GM13977 (cell line): ENCODE measurements around the gene CLN3.

Experiments used
- DNase-seq: peaks from one replicate; pipeline ENCODE4 v3.0.0; 2012; ENCODE audit warnings: low spot score
- CTCF ChIP-seq: IDR thresholded peaks from 2 replicates; pipeline ENCODE4 v1.5.1; 2012; ENCODE audit warnings: mild to moderate bottlenecking, control low read depth; ENCODE audit not compliant: insufficient read depth; ENCODE audit errors: extremely low read depth, missing control alignments
- in situ Hi-C: fragments of 300-500 bp; cut with MboI; formaldehyde crosslinking; loops from one replicate; pipeline ENCODE4 v1.12.0; 2022; ENCODE audit warnings: low sequenced_read_pairs, low pct_unique_long_range_greater_than_20kb, mixed read lengths, inconsistent platforms; ENCODE audit not compliant: unreplicated experiment

CLN3 gene

GRCh38 chr16:28513484-28514181, 21.8 kb upstream of the CLN3 start:
- DNase-seq, result peak; percentile 9
- no peak for TF ChIP-seq CTCF
- in situ Hi-C loops, result no loop called here

- in situ Hi-C loops, result no loop called here
- DNase-seq, result no peak
Observed at GRCh38 chr16:28511801-28512789, 20.2 kb upstream of the CLN3 start.

GRCh38 chr16:28511031-28511430, 19.2 kb upstream of the CLN3 start:
- no peak for DNase-seq
- TF ChIP-seq CTCF, result no peak
- in situ Hi-C loops, result no loop called here

More at GRCh38 chr16:28511801-28512789, 20.2 kb upstream of the CLN3 start:
- no peak for TF ChIP-seq CTCF

- in situ Hi-C loops, result no loop called here
- peak; percentile 13 for DNase-seq
- TF ChIP-seq CTCF, result no peak
Observed at GRCh38 chr16:28505489-28506137, 13.7 kb upstream of the CLN3 start.

- no peak for TF ChIP-seq CTCF
- DNase-seq, result peak; percentile 7
- in situ Hi-C loops, result no loop called here
Observed at GRCh38 chr16:28504707-28505404, 13.0 kb upstream of the CLN3 start.

GRCh38 chr16:28503470-28504259, 11.8 kb upstream of the CLN3 start:
- peak; percentile 8 for DNase-seq
- no peak for TF ChIP-seq CTCF
- in situ Hi-C loops, result no loop called here
